Measurements from ENCODE around the gene FAR1. TPM values are rescaled to one million over a fixed set of nuclear protein-coding genes. Genes with fewer than 3 reads are reported as not detected.

The FAR1 gene
- total RNA-seq, 1 experiment from 2014 or later: 91.2 TPM

- Mint-ChIP-seq H3K36me3 (ENCODE audit: insufficient read depth, unreplicated experiment) (peaks cover 28% of the 10 kb centered on the region), H3K4me1 (ENCODE audit: low read depth, unreplicated experiment) (peaks cover 1% of the 10 kb centered on the region), H3K9me3 (ENCODE audit: unreplicated experiment) (peaks cover 9% of the 10 kb centered on the region), H3K27me3 (ENCODE audit: insufficient read depth, unreplicated experiment) (no peaks in the 10 kb centered on the region), H3K27ac (ENCODE audit: unreplicated experiment) (no peak overlapping the region), H3K4me3 (ENCODE audit: unreplicated experiment) (no peak overlapping the region)
- ChIA-PET POLR2A (no interaction called here), CTCF (no interaction called here)
- BruUV-seq (replicated peaks): no TSS peak
- peaks cover 3% of the 10 kb centered on the region; the same call in 1 of the 2 replicates for H3K9me3 ChIP-seq
- H3K4me1 ChIP-seq: peaks cover 12% of the 10 kb centered on the region
- H3K4me3 ChIP-seq (ENCODE audit: low read depth, low read length): no peak overlapping the region
- no peak for TF ChIP-seq CTCF (IDR thresholded peaks at IDR 0.05; ENCODE audit: insufficient read depth in 1 of 2, low read depth in 1 of 2, low read length in 1 of 2, severe bottlenecking in 1 of 2, unreplicated experiment in 1 of 2)
- no peaks in the 10 kb centered on the region for H3K27me3 ChIP-seq (replicated peaks; ENCODE audit: control insufficient read depth, insufficient read depth, low read length)
- intact Hi-C loops (cut with micrococcal nuclease; ENCODE audit: unreplicated experiment): no loop called here
- no peaks in the 10 kb centered on the region for H3K36me3 ChIP-seq (ENCODE audit: control insufficient read depth, insufficient read depth, low read length)
- no peak for DNase-seq
Measured at GRCh38 chr11:13692172-13692571, 23.7 kb downstream of the FAR1 start.

GRCh38 chr11:13694115-13694514, 25.6 kb downstream of the FAR1 start:
- no peaks in the 10 kb centered on the region for H3K36me3 ChIP-seq (ENCODE audit: control insufficient read depth, insufficient read depth, low read length)
- no TSS peak for BruUV-seq (replicated peaks)
- no peaks in the 10 kb centered on the region for H3K27me3 ChIP-seq (replicated peaks; ENCODE audit: control insufficient read depth, insufficient read depth, low read length)
- DNase-seq: no peak
- H3K9me3 ChIP-seq: peaks cover 3% of the 10 kb centered on the region; the same call in 1 of the 2 replicates
- H3K9me3 Mint-ChIP-seq (ENCODE audit: unreplicated experiment): peaks cover 7% of the 10 kb centered on the region
- intact Hi-C loops (cut with micrococcal nuclease; ENCODE audit: unreplicated experiment): no loop called here
- ChIA-PET CTCF (interaction anchor here (0.6 kb wide), 1 partner anchor 14 kb away, joined by 3 read pairs; no protein-coding TSS in a partner anchor), POLR2A (no interaction called here)
- no peak overlapping the region for H3K27ac Mint-ChIP-seq (ENCODE audit: unreplicated experiment)
- TF ChIP-seq CTCF (IDR thresholded peaks at IDR 0.05; ENCODE audit: insufficient read depth in 1 of 2, low read depth in 1 of 2, low read length in 1 of 2, severe bottlenecking in 1 of 2, unreplicated experiment in 1 of 2): no peak
- no peaks in the 10 kb centered on the region for H3K27me3 Mint-ChIP-seq (ENCODE audit: insufficient read depth, unreplicated experiment)
- H3K4me1 Mint-ChIP-seq (ENCODE audit: low read depth, unreplicated experiment): peaks cover 18% of the 10 kb centered on the region
- peaks cover 27% of the 10 kb centered on the region for H3K4me1 ChIP-seq
- no peak overlapping the region for H3K4me3 ChIP-seq (ENCODE audit: low read depth, low read length)
- H3K36me3 Mint-ChIP-seq (ENCODE audit: insufficient read depth, unreplicated experiment): peaks cover 40% of the 10 kb centered on the region
- no peak overlapping the region for H3K4me3 Mint-ChIP-seq (ENCODE audit: unreplicated experiment)

- no peak for TF ChIP-seq CTCF (IDR thresholded peaks at IDR 0.05; ENCODE audit: insufficient read depth in 1 of 2, low read depth in 1 of 2, low read length in 1 of 2, severe bottlenecking in 1 of 2, unreplicated experiment in 1 of 2)
- intact Hi-C loops (cut with micrococcal nuclease; ENCODE audit: unreplicated experiment): no loop called here
- H3K4me1 Mint-ChIP-seq (ENCODE audit: low read depth, unreplicated experiment): peaks cover 20% of the 10 kb centered on the region
- Histone ChIP-seq H3K4me3 (ENCODE audit: low read depth, low read length) (no peak overlapping the region), H3K9me3 (peaks cover 3% of the 10 kb centered on the region; the same call in 1 of the 2 replicates), H3K4me1 (peaks cover 42% of the 10 kb centered on the region), H3K36me3 (ENCODE audit: control insufficient read depth, insufficient read depth, low read length) (no peaks in the 10 kb centered on the region), H3K27me3 (replicated peaks; ENCODE audit: control insufficient read depth, insufficient read depth, low read length) (no peaks in the 10 kb centered on the region)
- no peak overlapping the region for H3K27ac Mint-ChIP-seq (ENCODE audit: unreplicated experiment)
- ChIA-PET CTCF (no interaction called here), POLR2A (no interaction called here)
- peaks cover 45% of the 10 kb centered on the region for H3K36me3 Mint-ChIP-seq (ENCODE audit: insufficient read depth, unreplicated experiment)
- H3K27me3 Mint-ChIP-seq (ENCODE audit: insufficient read depth, unreplicated experiment): no peaks in the 10 kb centered on the region
- DNase-seq: no peak
- H3K4me3 Mint-ChIP-seq (ENCODE audit: unreplicated experiment): no peak overlapping the region
- BruUV-seq (replicated peaks): no TSS peak
- H3K9me3 Mint-ChIP-seq (ENCODE audit: unreplicated experiment): no peaks in the 10 kb centered on the region
Measured at GRCh38 chr11:13695886-13696285, 27.4 kb downstream of the FAR1 start.
